ENCODE data around the gene RBM20. TPM values are rescaled to one million over a fixed set of nuclear protein-coding genes. Genes with fewer than 3 reads are reported as not detected.

The RBM20 gene
- total RNA-seq, 1 donor from 2014 or later = 0.13 TPM

Other genes with a start within 250 kb of the RBM20 start
- gene DUSP5, start 146.4 kb upstream of the RBM20 start, total RNA-seq = 18.9 and 21.6 TPM in 2 replicates
- 28.5 and 36.6 TPM in 2 replicates for gene SMC3, start 76.6 kb upstream of the RBM20 start, total RNA-seq
- gene PDCD4, start 227.6 kb downstream of the RBM20 start, total RNA-seq = 37.1 and 37.7 TPM in 2 replicates

Measured in pulmonary artery endothelial cell (primary cell).